Cerebellar nuclear complex (tissue), 1 donor: ENCODE data around the gene ACADSB.

Experiments used
- DNase-seq, 2 experiments: peaks; one replicate each; lab custom pipeline; 2025; lab: John Stamatoyannopoulos, UW

ACADSB gene

DNA sequence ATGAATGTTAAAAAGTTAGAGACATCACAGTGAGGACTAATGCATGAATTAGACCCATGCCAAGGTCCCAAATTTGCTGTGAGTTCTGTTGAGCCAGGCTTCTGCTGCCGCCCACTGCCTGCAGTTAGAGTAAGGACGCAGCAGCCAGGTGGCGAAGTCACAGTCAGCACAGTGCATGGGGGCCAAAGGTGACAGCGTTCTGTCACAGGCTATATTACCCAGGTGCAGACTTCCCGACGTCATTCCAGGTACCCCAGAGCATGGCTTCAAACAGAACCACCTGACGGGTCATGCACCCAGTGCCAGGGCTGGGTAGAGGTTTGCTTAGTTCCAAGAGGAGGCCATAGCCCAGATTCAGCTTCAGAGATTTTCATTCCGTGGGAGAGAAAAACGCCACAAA, 93.1 kb downstream of the ACADSB start:
- DNase-seq, result no peak

DNA sequence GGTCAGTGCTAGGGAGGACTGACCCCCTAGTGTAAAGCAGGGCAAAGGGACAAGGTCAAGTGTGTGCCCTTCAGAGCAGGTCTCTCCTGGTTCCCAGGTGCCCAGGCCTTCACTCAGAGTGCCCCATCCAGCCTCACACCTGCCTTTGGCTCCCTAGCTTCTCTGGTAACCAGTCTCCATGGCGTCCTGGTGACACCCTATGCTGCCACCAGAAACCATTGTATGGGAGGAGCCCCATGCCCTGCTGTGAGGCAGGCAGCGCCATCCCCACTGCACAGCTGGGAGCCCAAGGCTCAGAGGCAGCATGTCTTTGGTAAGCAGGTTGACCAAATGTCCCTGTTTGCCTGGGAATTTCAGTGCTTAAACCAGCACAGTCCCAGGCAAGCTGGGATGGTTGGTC, 93.9 kb downstream of the ACADSB start:
- no peak for DNase-seq

- DNase-seq, result no peak
Measured at GRCh38 chr10:123103944-123104343, 95.1 kb downstream of the ACADSB start.
